ENCODE measurements around the gene NAPSA. TPM values are rescaled to one million over a fixed set of nuclear protein-coding genes. Genes with fewer than 3 reads are reported as not detected.

NAPSA gene
- total RNA-seq, 2 donors from 2014 or later = not detected

DNA sequence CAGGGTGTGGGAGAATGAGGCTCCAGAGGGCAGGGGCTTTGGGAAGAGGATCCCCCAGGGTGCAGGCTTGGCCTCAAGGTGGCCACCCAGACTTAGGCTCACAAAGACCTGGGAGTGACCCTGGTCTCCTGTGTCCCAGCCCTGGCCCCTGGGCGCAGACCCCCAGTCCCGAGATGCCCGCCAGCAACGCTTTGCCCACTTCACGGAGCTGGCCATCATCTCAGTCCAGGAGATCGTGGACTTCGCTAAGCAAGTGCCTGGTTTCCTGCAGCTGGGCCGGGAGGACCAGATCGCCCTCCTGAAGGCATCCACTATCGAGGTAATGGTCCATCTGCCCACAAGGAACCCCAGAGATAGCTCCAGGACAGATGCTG is 13.4 kb upstream of the NAPSA start:
- Histone ChIP-seq H3K4me3 (no peak overlapping the region), H3K36me3 (peaks cover 48% of the 10 kb centered on the region), H3K27me3 (replicated peaks; ENCODE audit: insufficient read depth) (no peaks in the 10 kb centered on the region), H3K9me3 (no peaks in the 10 kb centered on the region), H3K27ac (no peak overlapping the region), H3K4me1 (ENCODE audit: control insufficient read depth in 1 of 2, low read depth in 2 of 2) (peaks cover 10 to 13% of the 10 kb centered on the region in 2 donors)
- TF ChIP-seq, protein P1, sequence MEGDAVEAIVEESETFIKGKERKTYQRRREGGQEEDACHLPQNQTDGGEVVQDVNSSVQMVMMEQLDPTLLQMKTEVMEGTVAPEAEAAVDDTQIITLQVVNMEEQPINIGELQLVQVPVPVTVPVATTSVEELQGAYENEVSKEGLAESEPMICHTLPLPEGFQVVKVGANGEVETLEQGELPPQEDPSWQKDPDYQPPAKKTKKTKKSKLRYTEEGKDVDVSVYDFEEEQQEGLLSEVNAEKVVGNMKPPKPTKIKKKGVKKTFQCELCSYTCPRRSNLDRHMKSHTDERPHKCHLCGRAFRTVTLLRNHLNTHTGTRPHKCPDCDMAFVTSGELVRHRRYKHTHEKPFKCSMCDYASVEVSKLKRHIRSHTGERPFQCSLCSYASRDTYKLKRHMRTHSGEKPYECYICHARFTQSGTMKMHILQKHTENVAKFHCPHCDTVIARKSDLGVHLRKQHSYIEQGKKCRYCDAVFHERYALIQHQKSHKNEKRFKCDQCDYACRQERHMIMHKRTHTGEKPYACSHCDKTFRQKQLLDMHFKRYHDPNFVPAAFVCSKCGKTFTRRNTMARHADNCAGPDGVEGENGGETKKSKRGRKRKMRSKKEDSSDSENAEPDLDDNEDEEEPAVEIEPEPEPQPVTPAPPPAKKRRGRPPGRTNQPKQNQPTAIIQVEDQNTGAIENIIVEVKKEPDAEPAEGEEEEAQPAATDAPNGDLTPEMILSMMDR (IDR thresholded peaks at IDR 0.05) = no peak
- ATAC-seq (ENCODE audit: insufficient number of reproducible peaks, low FRiP score, low read depth) = no peak
- DNase-seq (ENCODE audit: low spot score) = no peak

DNA sequence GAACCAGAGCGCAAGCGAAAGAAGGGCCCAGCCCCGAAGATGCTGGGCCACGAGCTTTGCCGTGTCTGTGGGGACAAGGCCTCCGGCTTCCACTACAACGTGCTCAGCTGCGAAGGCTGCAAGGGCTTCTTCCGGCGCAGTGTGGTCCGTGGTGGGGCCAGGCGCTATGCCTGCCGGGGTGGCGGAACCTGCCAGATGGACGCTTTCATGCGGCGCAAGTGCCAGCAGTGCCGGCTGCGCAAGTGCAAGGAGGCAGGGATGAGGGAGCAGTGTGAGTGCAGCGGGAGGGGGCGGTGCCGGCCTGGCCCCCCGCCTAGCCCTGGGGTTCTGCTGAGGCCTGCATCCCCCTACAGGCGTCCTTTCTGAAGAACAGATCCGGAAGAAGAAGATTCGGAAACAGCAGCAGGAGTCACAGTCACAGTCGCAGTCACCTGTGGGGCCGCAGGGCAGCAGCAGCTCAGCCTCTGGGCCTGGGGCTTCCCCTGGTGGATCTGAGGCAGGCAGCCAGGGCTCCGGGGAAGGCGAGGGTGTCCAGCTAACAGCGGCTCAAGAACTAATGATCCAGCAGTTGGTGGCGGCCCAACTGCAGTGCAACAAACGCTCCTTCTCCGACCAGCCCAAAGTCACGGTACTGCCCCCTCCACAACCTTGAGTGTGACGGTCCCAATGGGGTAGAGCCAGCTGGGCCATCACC is 12.9 kb upstream of the NAPSA start:
- H3K9me3 ChIP-seq = no peaks in the 10 kb centered on the region
- ATAC-seq (ENCODE audit: insufficient number of reproducible peaks, low FRiP score, low read depth) (no peak), DNase-seq (ENCODE audit: low spot score) (no peak)
- no peak overlapping the region for H3K4me3 ChIP-seq
- H3K27ac ChIP-seq = no peak overlapping the region
- peaks cover 9 to 10% of the 10 kb centered on the region in 2 donors for H3K4me1 ChIP-seq (ENCODE audit: control insufficient read depth in 1 of 2, low read depth in 2 of 2)
- TF ChIP-seq, protein P1 (IDR thresholded peaks at IDR 0.05) = no peak
- no peaks in the 10 kb centered on the region for H3K27me3 ChIP-seq (replicated peaks; ENCODE audit: insufficient read depth)
- H3K36me3 ChIP-seq = peaks cover 48% of the 10 kb centered on the region

DNA sequence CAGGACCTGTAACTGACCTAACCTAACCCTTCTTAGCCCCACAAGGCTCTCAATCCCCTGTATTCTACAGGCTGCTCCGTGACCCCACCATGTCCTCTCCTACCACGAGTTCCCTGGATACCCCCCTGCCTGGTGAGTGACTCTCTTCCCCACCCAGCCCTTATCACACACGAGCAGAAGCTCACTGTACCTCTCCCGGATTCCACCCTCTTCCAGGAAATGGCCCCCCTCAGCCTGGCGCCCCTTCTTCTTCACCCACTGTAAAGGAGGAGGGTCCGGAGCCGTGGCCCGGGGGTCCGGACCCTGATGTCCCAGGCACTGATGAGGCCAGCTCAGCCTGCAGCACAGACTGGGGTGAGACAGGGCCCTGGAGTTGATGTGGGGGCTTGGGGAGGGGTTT is 12.1 kb upstream of the NAPSA start:
- no peaks in the 10 kb centered on the region for H3K9me3 ChIP-seq
- DNase-seq (ENCODE audit: low spot score) (no peak), ATAC-seq (ENCODE audit: insufficient number of reproducible peaks, low FRiP score, low read depth) (no peak)
- H3K4me3 ChIP-seq = no peak overlapping the region
- peaks cover 8 to 10% of the 10 kb centered on the region in 2 donors for H3K4me1 ChIP-seq (ENCODE audit: control insufficient read depth in 1 of 2, low read depth in 2 of 2)
- TF ChIP-seq, protein P1 (IDR thresholded peaks at IDR 0.05) = no peak
- peak overlapping the region in 1 of 2 donors; percentile 41 for H3K27ac ChIP-seq
- no peaks in the 10 kb centered on the region for H3K27me3 ChIP-seq (replicated peaks; ENCODE audit: insufficient read depth)
- H3K36me3 ChIP-seq = peaks cover 46% of the 10 kb centered on the region

DNA sequence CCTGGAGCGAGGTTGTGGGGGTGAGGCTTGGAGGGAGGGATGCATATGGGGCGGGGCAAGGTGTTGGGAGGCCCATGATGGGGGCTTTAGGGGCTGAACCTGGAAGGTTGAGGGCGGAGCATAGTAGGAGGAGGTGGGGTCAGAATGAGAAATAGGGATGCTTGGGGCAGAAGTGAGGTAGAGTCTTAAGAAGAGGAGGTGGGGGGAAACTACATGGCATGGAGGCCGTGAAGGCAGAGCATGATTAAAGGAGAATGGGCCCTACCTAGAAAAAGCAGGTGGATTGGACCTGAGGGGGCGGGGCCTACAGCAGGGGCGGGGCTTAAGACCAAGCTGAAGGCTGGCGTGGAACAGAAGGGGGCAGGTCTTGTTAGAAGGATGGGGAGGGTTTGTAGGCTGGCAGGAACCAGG is 11.6 kb upstream of the NAPSA start:
- DNase-seq (ENCODE audit: low spot score) (no peak), ATAC-seq (ENCODE audit: insufficient number of reproducible peaks, low FRiP score, low read depth) (no peak)
- Histone ChIP-seq H3K4me1 (ENCODE audit: control insufficient read depth in 1 of 2, low read depth in 2 of 2) (peaks cover 8 to 10% of the 10 kb centered on the region in 2 donors), H3K4me3 (peak overlapping the region; percentile 99), H3K27ac (peak overlapping the region in 1 of 2 donors; percentile 41), H3K9me3 (no peaks in the 10 kb centered on the region), H3K36me3 (peaks cover 42% of the 10 kb centered on the region), H3K27me3 (replicated peaks; ENCODE audit: insufficient read depth) (no peaks in the 10 kb centered on the region)
- TF ChIP-seq, protein P1 (IDR thresholded peaks at IDR 0.05) = no peak

DNA sequence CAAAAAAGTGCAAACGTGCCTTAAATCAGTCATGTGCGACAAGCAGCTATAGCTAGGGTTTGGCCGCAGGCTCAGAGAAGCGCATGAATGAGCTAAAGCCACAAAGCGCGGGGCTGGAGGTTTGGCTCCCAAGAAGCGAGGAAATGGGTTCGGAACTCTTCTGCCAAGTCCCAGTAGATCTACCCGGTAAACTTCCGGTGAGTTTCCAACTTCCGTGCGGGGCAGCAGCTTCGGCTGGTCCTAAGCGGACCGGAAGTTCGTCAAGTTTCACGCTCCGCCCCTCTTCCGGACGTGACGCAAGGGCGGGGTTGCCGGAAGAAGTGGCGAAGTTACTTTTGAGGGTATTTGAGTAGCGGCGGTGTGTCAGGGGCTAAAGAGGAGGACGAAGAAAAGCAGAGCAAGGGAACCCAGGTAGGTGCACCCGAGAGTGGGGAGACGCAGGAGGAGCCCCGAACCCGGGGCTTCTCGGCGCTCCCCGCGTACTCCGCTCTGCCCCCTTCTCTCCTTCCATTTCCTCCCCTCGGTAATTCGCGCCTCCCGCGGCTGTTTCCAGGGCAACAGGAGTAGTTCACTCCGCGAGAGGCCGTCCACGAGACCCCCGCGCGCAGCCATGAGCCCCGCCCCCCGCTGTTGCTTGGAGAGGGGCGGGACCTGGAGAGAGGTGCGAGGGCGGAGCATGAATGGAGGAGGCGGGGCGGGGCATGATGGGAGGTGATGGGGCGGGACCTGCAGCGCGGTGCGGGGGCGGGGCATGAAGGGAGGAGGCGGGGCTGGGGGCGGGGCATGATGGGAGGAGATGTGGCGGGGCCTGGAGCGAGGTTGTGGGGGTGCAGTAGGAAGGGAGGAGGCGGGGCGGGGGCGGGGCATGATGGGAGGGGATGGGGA is 11.0 kb upstream of the NAPSA start, which contains the start of gene NR1H2:
TSS of gene NR1H2 (plus strand) at position 292 of the 885 bp plus-strand sequence. CDS start 1,149 bp downstream, outside the sequence.
- peaks cover 38% of the 10 kb centered on the region for H3K36me3 ChIP-seq
- peak; percentile 95 for ATAC-seq (ENCODE audit: insufficient number of reproducible peaks, low FRiP score, low read depth)
- no peaks in the 10 kb centered on the region for H3K27me3 ChIP-seq (replicated peaks; ENCODE audit: insufficient read depth)
- TF ChIP-seq, protein P1 (IDR thresholded peaks at IDR 0.05) = no peak
- DNase-seq (ENCODE audit: low spot score) = peak; percentile 83
- H3K9me3 ChIP-seq = no peaks in the 10 kb centered on the region
- peak within 1 kb of the TSS; percentile 98 to 100 for H3K27ac ChIP-seq
- H3K4me3 ChIP-seq = peak within 1 kb of the TSS; percentile 99
- H3K4me1 ChIP-seq (ENCODE audit: control insufficient read depth in 1 of 2, low read depth in 2 of 2) = peaks cover 8 to 10% of the 10 kb centered on the region in 2 donors

Data from thoracic aorta (tissue), 2 donors.